GM12878 (cell line): ENCODE data around the gene PIK3R2. TPM values are rescaled to one million over a fixed set of nuclear protein-coding genes. Genes with fewer than 3 reads are reported as not detected.

Experiments
- ATAC-seq: fragments of 200-7000 bp; cut with Tn5 transposase; 3 replicates; pipeline ENCODE4 v1.9.1; 2020; ENCODE audit warnings: mild to moderate bottlenecking, moderate library complexity
- BruUV-seq: library from RNA; stranded (reverse); fragments of 400-500 nt; replicated peaks from 2 replicates; lab custom pipeline; 2021; lab: Mats Ljungman, UMichigan
- CTCF ChIA-PET: fragments of 300-600 bp; sonication (Branson Sonifier 250); formaldehyde crosslinking; extraction: SDS; loops from one replicate; lab custom pipeline; 2021; ENCODE audit warnings: inconsistent platforms; lab: Yijun Ruan, JAX
- POLR2A ChIA-PET: fragments of 350-600 bp; formaldehyde crosslinking; extraction: SDS; loops from one replicate; lab custom pipeline; 2021; ENCODE audit warnings: inconsistent platforms; lab: Charles Lee
- RAD21 ChIA-PET: fragments of 300-600 bp; sonication (Branson Sonifier 250); formaldehyde crosslinking; loops from one replicate; lab custom pipeline; 2023; ENCODE audit warnings: antibody characterized with exemption; ENCODE audit not compliant: unreplicated experiment; lab: Charles Lee
- SMC1A ChIA-PET: fragments of 300-600 bp; sonication (Branson Sonifier 250); formaldehyde crosslinking; loops from one replicate; lab custom pipeline; 2023; ENCODE audit not compliant: unreplicated experiment, uncharacterized antibody; lab: Charles Lee
- DNase-seq: peaks from one replicate; pipeline ENCODE4 v3.0.0-alpha.2; 2011; ENCODE audit warnings: low read depth, low spot score
- FAIRE-seq: peaks from 3 replicates; lab custom pipeline; 2011; peaks lifted over from hg19 to GRCh38; lab: Jason Lieb, UNC
- H2AFZ ChIP-seq: 2 replicates; pipeline ENCODE4 v1.6.0; 2011; ENCODE audit warnings: low read depth, low read length, control low read depth; ENCODE audit not compliant: control insufficient read depth
- H3K27ac ChIP-seq: 2 replicates; pipeline ENCODE4 v1.5.1; 2011; ENCODE audit warnings: control low read depth; ENCODE audit not compliant: control insufficient read depth, insufficient read depth
- H3K27me3 ChIP-seq, 2 experiments: replicated peaks in 1 of 2; 2 replicates each; pipeline versions ENCODE4 v1.6.0 to v1.6.1; 2011; ENCODE audit warnings: low read length in 1 of 2; ENCODE audit not compliant: control insufficient read depth in 2 of 2, insufficient read depth in 2 of 2
- H3K36me3 ChIP-seq, 2 experiments: 2 replicates each; pipeline ENCODE4 v1.5.1; 2011; ENCODE audit warnings: low read length in 1 of 2; ENCODE audit not compliant: control insufficient read depth in 2 of 2, insufficient read depth in 2 of 2
- H3K4me1 ChIP-seq: 2 replicates; pipeline ENCODE4 v1.6.1; 2011; ENCODE audit warnings: mild to moderate bottlenecking, low read length, moderate library complexity, mixed read lengths; ENCODE audit not compliant: control insufficient read depth, insufficient read depth
- H3K4me2 ChIP-seq: 2 replicates; pipeline ENCODE4 v1.6.0; 2011; ENCODE audit warnings: control low read depth; ENCODE audit not compliant: control insufficient read depth, insufficient read depth
- H3K4me3 ChIP-seq: fragments of 200-600 bp; sonication (generic); 2 replicates; pipeline ENCODE4 v1.5.1; 2016
- H3K79me2 ChIP-seq: 2 replicates; pipeline ENCODE4 v1.6.0; 2011; ENCODE audit warnings: low read length; ENCODE audit not compliant: control insufficient read depth, insufficient read depth
- H3K9ac ChIP-seq: 2 replicates; pipeline ENCODE4 v1.8.0; 2011; ENCODE audit warnings: low read length, control low read depth, mixed read lengths; ENCODE audit not compliant: control insufficient read depth, insufficient read depth
- H3K9me3 ChIP-seq: replicated peaks from 3 replicates; pipeline ENCODE4 v1.5.1; 2011; ENCODE audit warnings: mild to moderate bottlenecking, low read length; ENCODE audit not compliant: control insufficient read depth, insufficient read depth
- H4K20me1 ChIP-seq: 2 replicates; pipeline ENCODE4 v1.6.0; 2011; ENCODE audit not compliant: control insufficient read depth, insufficient read depth
- CEBPB ChIP-seq, 2 experiments: fragments of 150-350 bp in 1 of 2; IDR thresholded peaks; 2 replicates each; pipeline ENCODE4 v1.6.1; 2012 to 2014; ENCODE audit warnings: low read depth in 2 of 2, low read length in 2 of 2, borderline replicate concordance in 1 of 2, inconsistent platforms in 1 of 2
- EP300 ChIP-seq, 2 experiments: fragments of 150-350 bp in 1 of 2; IDR thresholded peaks; 2 replicates each; pipeline ENCODE4 v1.6.1; 2011 to 2012; ENCODE audit warnings: low read depth in 2 of 2, low read length in 2 of 2, borderline replicate concordance in 1 of 2, improper control_type of control experiment in 1 of 2, inconsistent platforms in 1 of 2; ENCODE audit not compliant: control insufficient read depth in 1 of 2
- ESRRA ChIP-seq: IDR thresholded peaks from 2 replicates; pipeline ENCODE4 v1.6.1; 2012; ENCODE audit warnings: mild to moderate bottlenecking, low read length, improper control_type of control experiment
- FOXK2 ChIP-seq: fragments of 450-650 bp; IDR thresholded peaks from 2 replicates; pipeline ENCODE4 v1.6.1; 2017; ENCODE audit warnings: mild to moderate bottlenecking, moderate library complexity
- IKZF1 ChIP-seq: fragments of 450-650 bp; conservative IDR thresholded peaks from 2 replicates; pipeline ENCODE4 v1.6.1; 2017; ENCODE audit warnings: antibody characterized with exemption, mild to moderate bottlenecking
- IKZF2 ChIP-seq, 2 experiments: fragments of 450-650 bp; IDR thresholded peaks; 2 replicates each; pipeline ENCODE4 v1.6.1; 2017; ENCODE audit warnings: mild to moderate bottlenecking in 2 of 2, moderate library complexity in 2 of 2
- MYB ChIP-seq: fragments of 150-350 bp; IDR thresholded peaks from 2 replicates; pipeline ENCODE4 v1.6.1; 2014; ENCODE audit warnings: mild to moderate bottlenecking, low read depth, low read length, borderline replicate concordance
- NBN ChIP-seq: fragments of 450-650 bp; IDR thresholded peaks from 2 replicates; pipeline ENCODE4 v1.6.1; 2016
- NRF1 ChIP-seq: conservative IDR thresholded peaks from 2 replicates; pipeline ENCODE4 v1.6.1; 2011; ENCODE audit warnings: mild to moderate bottlenecking, low read depth, low read length, improper control_type of control experiment
- PAX5 ChIP-seq: IDR thresholded peaks from 2 replicates; pipeline ENCODE4 v1.6.1; 2011; ENCODE audit warnings: low read depth, low read length, borderline replicate concordance
- PKNOX1 ChIP-seq: fragments of 450-650 bp; IDR thresholded peaks from 2 replicates; pipeline ENCODE4 v1.6.1; 2016; ENCODE audit warnings: mild to moderate bottlenecking
- POLR2AphosphoS2 ChIP-seq: IDR thresholded peaks from 2 replicates; pipeline ENCODE4 v1.6.1; 2011; ENCODE audit warnings: low read depth, mild to moderate bottlenecking, low read length, improper control_type of control experiment, moderate library complexity
- RB1 ChIP-seq: fragments of 450-650 bp; formaldehyde crosslinking; IDR thresholded peaks from 2 replicates; pipeline ENCODE4 v1.6.1; 2017; ENCODE audit warnings: mild to moderate bottlenecking, borderline replicate concordance
- SMARCA5 ChIP-seq: fragments of 450-650 bp; IDR thresholded peaks from 2 replicates; pipeline ENCODE4 v1.6.1; 2017; ENCODE audit warnings: mild to moderate bottlenecking
- SREBF1 ChIP-seq: IDR thresholded peaks from 2 replicates; pipeline ENCODE4 v1.6.1; 2012; ENCODE audit warnings: mild to moderate bottlenecking, low read length
- WGBS: methylation state at CpG from one replicate; pipeline ENCODE4 v1.1.6; 2016; ENCODE audit warnings: low lambda C conversion rate; ENCODE audit not compliant: insufficient replicate concordance, insufficient coverage; ENCODE audit errors: missing lambda C conversion rate; 5-methylcytosine and 5-hydroxymethylcytosine counted together
- in situ Hi-C: fragments of 300-500 bp; cut with MboI; formaldehyde crosslinking; loops from 9 replicates; pipeline ENCODE4 v1.14.3; 2018; ENCODE audit warnings: mixed read lengths
- intact Hi-C: fragments of 100-400 bp; cut with micrococcal nuclease; formaldehyde crosslinking; loops from one replicate; pipeline ENCODE4 v1.14.2; 2022; ENCODE audit not compliant: unreplicated experiment
- polyA plus RNA-seq, 11 experiments: library from polyadenylated mRNA; depleted of rRNA in 4 of 11; unstranded in 6 of 11; stranded (reverse) in 5 of 11; fragments of >200 nt; fragmentation: Nextera tagmentation in 4 of 11; fragmentation: Illumina TruSeq in 1 of 11; extraction: Ambion mirVana in 4 of 11; extraction: Trizol in 1 of 11; gene quantifications; 1 replicate in 1 of 11; 2 replicates in 10 of 11; pipeline versions ENCODE4 v1.2.1 to v1.2.3, GENCODE V29; 2011 to 2016; ENCODE audit warnings: inconsistent platforms in 2 of 11, missing spikeins in 2 of 11, low read depth in 1 of 11
- total RNA-seq, 4 experiments: library from RNA; depleted of rRNA in 3 of 4; stranded (reverse); fragments of >200 nt in 3 of 4; fragmentation: Illumina TruSeq in 1 of 4; extraction: Trizol in 1 of 4; gene quantifications; 2 replicates each; pipeline versions ENCODE4 v1.2.1 to v1.2.3, GENCODE V29; 2013 to 2021
- TF ChIP-seq, protein P1 (sequence below): IDR thresholded peaks from 2 replicates; pipeline ENCODE4 v1.6.1; 2012; ENCODE audit warnings: low read length, inconsistent platforms
- TF ChIP-seq, protein P2 (sequence below): fragments of 450-650 bp; IDR thresholded peaks from 2 replicates; pipeline ENCODE4 v1.6.1; 2017; ENCODE audit warnings: mild to moderate bottlenecking, moderate library complexity

The PIK3R2 gene
- total and polyA plus RNA-seq, 10 of the 15 experiments (the other 5 are each of a cell fraction or from before 2014, with no cell fraction given) = 0.26 to 22.6 (median 2.5) TPM

DNA sequence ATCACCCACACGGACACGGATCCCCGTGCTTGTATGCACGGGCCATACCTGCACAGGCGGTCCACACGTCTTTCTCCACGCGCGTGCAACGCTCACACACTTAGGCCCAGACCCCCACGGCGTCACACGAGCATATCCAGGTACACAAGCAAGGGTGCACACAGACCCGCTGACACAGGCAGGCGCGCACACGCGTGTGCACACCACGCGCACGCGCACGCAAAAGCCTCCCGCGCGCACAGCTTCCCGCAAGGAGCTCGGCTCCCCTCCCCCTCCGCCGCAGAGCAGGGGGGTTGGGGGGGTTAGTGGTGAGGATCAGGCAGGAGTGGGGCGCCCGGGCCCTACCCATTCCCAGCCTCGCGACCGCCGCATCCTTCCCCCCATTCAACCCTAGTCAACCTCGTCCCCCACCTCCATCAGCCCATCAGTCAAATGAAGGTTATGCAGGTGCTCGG is 50.5 kb downstream of the PIK3R2 start:
- Histone ChIP-seq H3K9me3 (no peaks in the 10 kb centered on the region), H3K79me2 (peaks cover 9% of the 10 kb centered on the region), H3K4me1 (peaks cover 6% of the 10 kb centered on the region), H4K20me1 (no peaks in the 10 kb centered on the region), H3K27ac (peak overlapping the region; percentile 20; the same call in 1 of the 2 replicates), H3K27me3 (no peaks in the 10 kb centered on the region), H3K4me2 (peak overlapping the region; percentile 56), H3K9ac (peak overlapping the region; percentile 44; the same call in 1 of the 2 replicates), H3K36me3 (peaks cover 0 to 6% of the 10 kb centered on the region in 2 experiments; a peak in 2 of 4 replicates), H2AFZ (peak overlapping the region; percentile 82), H3K4me3 (peak overlapping the region; percentile 86)
- FAIRE-seq (no peak), ATAC-seq (peak; percentile 23), DNase-seq (no peak)
- in situ Hi-C loops = no loop called here
- intact Hi-C loops = loop anchor here (10.0 kb wide), 1 partner anchor 211 kb away; the partner anchor contains the start of gene SSBP4
- BruUV-seq = no TSS peak
- SMC1A ChIA-PET = interaction anchor here (1.0 to 9.5 kb wide), 10 partner anchors 9 to 147 kb away, joined by 3 to 121 read pairs (median 4); partner anchors contain the start of gene MPV17L2
- POLR2A ChIA-PET = interaction anchor here (0.7 to 3.4 kb wide), 11 partner anchors 9 to 155 kb away, joined by 3 to 29 read pairs (median 7); partner anchors contain the start of genes JUND, LSM4 and MPV17L2
- RAD21 ChIA-PET = interaction anchor here (0.6 to 8.1 kb wide), 17 partner anchors 11 to 216 kb away, joined by 3 to 175 read pairs (median 5); partner anchors contain the start of genes JUND, MPV17L2, PIK3R2 and SSBP4
- 3% methylated on average over 38 of the region's 38 CpGs for WGBS
- CTCF ChIA-PET = interaction anchor here (0.8 to 11.7 kb wide), 8 partner anchors 11 to 207 kb away, joined by 3 to 213 read pairs (median 10); partner anchors contain the start of gene MPV17L2
- no peak for TF ChIP-seq POLR2AphosphoS2
- 0 out of 4 replicates have a peak, but pooled peaks of 1 of the 2 experiments have one; percentile 19 for TF ChIP-seq IKZF2 (IDR thresholded peaks at IDR 0.05)
- no peak for TF ChIP-seq EP300 (IDR thresholded peaks at IDR 0.05; ENCODE audit: borderline replicate concordance in 1 of 2, control insufficient read depth in 1 of 2, low read depth in 2 of 2, low read length in 2 of 2)
- no peak for TF ChIP-seq SREBF1
- TF ChIP-seq SMARCA5 = peak; percentile 33; the same call in 1 of the 2 replicates
- TF ChIP-seq, protein P1, sequence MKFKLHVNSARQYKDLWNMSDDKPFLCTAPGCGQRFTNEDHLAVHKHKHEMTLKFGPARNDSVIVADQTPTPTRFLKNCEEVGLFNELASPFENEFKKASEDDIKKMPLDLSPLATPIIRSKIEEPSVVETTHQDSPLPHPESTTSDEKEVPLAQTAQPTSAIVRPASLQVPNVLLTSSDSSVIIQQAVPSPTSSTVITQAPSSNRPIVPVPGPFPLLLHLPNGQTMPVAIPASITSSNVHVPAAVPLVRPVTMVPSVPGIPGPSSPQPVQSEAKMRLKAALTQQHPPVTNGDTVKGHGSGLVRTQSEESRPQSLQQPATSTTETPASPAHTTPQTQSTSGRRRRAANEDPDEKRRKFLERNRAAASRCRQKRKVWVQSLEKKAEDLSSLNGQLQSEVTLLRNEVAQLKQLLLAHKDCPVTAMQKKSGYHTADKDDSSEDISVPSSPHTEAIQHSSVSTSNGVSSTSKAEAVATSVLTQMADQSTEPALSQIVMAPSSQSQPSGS = no peak
- no peak for TF ChIP-seq CEBPB (IDR thresholded peaks at IDR 0.05; ENCODE audit: borderline replicate concordance in 1 of 2, low read depth in 2 of 2, low read length in 2 of 2)
- TF ChIP-seq ESRRA = no peak
- peak; percentile 46; the same call in 1 of the 2 replicates for TF ChIP-seq IKZF1
- TF ChIP-seq MYB = no peak
- 0 out of 2 replicates have a peak, but pooled peaks have one; percentile 58 for TF ChIP-seq NBN
- TF ChIP-seq PAX5 = 0 out of 2 replicates have a peak, but pooled peaks have one; percentile 44
- no peak for TF ChIP-seq PKNOX1
- TF ChIP-seq FOXK2 = no peak
- TF ChIP-seq NRF1 = 0 out of 2 replicates have a peak, but pooled peaks have one; percentile 20
- TF ChIP-seq RB1 = no peak
- TF ChIP-seq, protein P2, sequence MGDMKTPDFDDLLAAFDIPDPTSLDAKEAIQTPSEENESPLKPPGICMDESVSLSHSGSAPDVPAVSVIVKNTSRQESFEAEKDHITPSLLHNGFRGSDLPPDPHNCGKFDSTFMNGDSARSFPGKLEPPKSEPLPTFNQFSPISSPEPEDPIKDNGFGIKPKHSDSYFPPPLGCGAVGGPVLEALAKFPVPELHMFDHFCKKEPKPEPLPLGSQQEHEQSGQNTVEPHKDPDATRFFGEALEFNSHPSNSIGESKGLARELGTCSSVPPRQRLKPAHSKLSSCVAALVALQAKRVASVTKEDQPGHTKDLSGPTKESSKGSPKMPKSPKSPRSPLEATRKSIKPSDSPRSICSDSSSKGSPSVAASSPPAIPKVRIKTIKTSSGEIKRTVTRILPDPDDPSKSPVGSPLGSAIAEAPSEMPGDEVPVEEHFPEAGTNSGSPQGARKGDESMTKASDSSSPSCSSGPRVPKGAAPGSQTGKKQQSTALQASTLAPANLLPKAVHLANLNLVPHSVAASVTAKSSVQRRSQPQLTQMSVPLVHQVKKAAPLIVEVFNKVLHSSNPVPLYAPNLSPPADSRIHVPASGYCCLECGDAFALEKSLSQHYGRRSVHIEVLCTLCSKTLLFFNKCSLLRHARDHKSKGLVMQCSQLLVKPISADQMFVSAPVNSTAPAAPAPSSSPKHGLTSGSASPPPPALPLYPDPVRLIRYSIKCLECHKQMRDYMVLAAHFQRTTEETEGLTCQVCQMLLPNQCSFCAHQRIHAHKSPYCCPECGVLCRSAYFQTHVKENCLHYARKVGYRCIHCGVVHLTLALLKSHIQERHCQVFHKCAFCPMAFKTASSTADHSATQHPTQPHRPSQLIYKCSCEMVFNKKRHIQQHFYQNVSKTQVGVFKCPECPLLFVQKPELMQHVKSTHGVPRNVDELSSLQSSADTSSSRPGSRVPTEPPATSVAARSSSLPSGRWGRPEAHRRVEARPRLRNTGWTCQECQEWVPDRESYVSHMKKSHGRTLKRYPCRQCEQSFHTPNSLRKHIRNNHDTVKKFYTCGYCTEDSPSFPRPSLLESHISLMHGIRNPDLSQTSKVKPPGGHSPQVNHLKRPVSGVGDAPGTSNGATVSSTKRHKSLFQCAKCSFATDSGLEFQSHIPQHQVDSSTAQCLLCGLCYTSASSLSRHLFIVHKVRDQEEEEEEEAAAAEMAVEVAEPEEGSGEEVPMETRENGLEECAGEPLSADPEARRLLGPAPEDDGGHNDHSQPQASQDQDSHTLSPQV = no peak
